NOMO-1 treated with dmso at 0.1 percent for 144 hours (cell line): ENCODE measurements around the gene ACTN4.
"Not testable (repeated sequence)": the region's sequence is repeated elsewhere in the genome, so short reads cannot be mapped to it uniquely, and the experiment has no call there.

Experiments used
- DNase-seq: peaks from one replicate; lab custom pipeline; 2025; ENCODE audit not compliant: unreplicated experiment; lab: John Stamatoyannopoulos, UW

The ACTN4 gene

GRCh38 chr19:38735257-38735686 is 87.8 kb downstream of the ACTN4 start:
- no peak for DNase-seq

GRCh38 chr19:38736036-38736412 is 88.6 kb downstream of the ACTN4 start:
- DNase-seq: peak; percentile 14

- no peak for DNase-seq
Measured at GRCh38 chr19:38736413-38737280, 89.2 kb downstream of the ACTN4 start.

- DNase-seq: no peak
Measured at GRCh38 chr19:38737281-38737865, 89.9 kb downstream of the ACTN4 start.

- DNase-seq: no peak
Measured at GRCh38 chr19:38737921-38738737, 90.7 kb downstream of the ACTN4 start.

GRCh38 chr19:38739440-38740256 is 92.2 kb downstream of the ACTN4 start:
- DNase-seq: peak; percentile 16

GRCh38 chr19:38740257-38740592 is 92.8 kb downstream of the ACTN4 start:
- DNase-seq: no peak

- no peak for DNase-seq
Measured at GRCh38 chr19:38740932-38741331, 93.5 kb downstream of the ACTN4 start.

GRCh38 chr19:38741670-38742069 is 94.2 kb downstream of the ACTN4 start:
- DNase-seq: no peak

- DNase-seq: no peak
Measured at GRCh38 chr19:38742296-38742695, 94.8 kb downstream of the ACTN4 start.

GRCh38 chr19:38742906-38743305 is 95.5 kb downstream of the ACTN4 start:
- no peak for DNase-seq

- DNase-seq: no peak
Measured at GRCh38 chr19:38743394-38744297, 96.2 kb downstream of the ACTN4 start.

- DNase-seq: no peak
Measured at GRCh38 chr19:38744298-38744681, 96.8 kb downstream of the ACTN4 start, which contains the start of gene CAPN12. Gene CAPN12 (minus strand): TSS chr19:38744474. CDS start chr19:38744165, 309 bp downstream.

GRCh38 chr19:38744874-38745273 is 97.4 kb downstream of the ACTN4 start:
- no peak for DNase-seq

GRCh38 chr19:38745316-38745715 is 97.9 kb downstream of the ACTN4 start:
- no peak for DNase-seq

GRCh38 chr19:38753783-38754182 is 106.3 kb downstream of the ACTN4 start:
- not testable (repeated sequence) for DNase-seq

- DNase-seq: not testable (repeated sequence)
Measured at GRCh38 chr19:38754196-38754595, 106.7 kb downstream of the ACTN4 start.

- DNase-seq: no peak
Measured at GRCh38 chr19:38759590-38760003, 112.1 kb downstream of the ACTN4 start.

- DNase-seq: not testable (repeated sequence)
Measured at GRCh38 chr19:38760805-38761517, 113.5 kb downstream of the ACTN4 start.
